HG02763 (cell line): Measurements from ENCODE around the gene HYPK.

Source experiments
- ATAC-seq: cut with Tn5 transposase; IDR thresholded peaks from one replicate; pipeline ENCODE4 v1.9.1; 2021; ENCODE audit warnings: mild to moderate bottlenecking, moderate library complexity; ENCODE audit not compliant: unreplicated experiment

HYPK gene

GRCh38 chr15:43800286-43801141 lies at the start of gene HYPK:
HYPK (plus strand) TSS chr15:43800599; CDS start chr15:43800623, 24 bp downstream.
- ATAC-seq, result peak; percentile 87

- ATAC-seq, result no peak
These were observed 48.5 kb upstream of the HYPK start for GRCh38 chr15:43751885-43752284.

- ATAC-seq, result no peak
These were observed 37.6 kb upstream of the HYPK start for GRCh38 chr15:43762824-43763223.

- ATAC-seq, result no peak
These were observed 36.5 kb upstream of the HYPK start for GRCh38 chr15:43763819-43764446.

GRCh38 chr15:43769584-43770228 lies 30.7 kb upstream of the HYPK start:
- ATAC-seq, result no peak

- no peak for ATAC-seq
These were observed 28.6 kb upstream of the HYPK start for GRCh38 chr15:43771816-43772215.

- ATAC-seq, result no peak
These were observed 27.8 kb upstream of the HYPK start for GRCh38 chr15:43772624-43773023.

- no peak for ATAC-seq
These were observed 26.3 kb upstream of the HYPK start for GRCh38 chr15:43774062-43774461.

GRCh38 chr15:43775411-43775965 lies 24.9 kb upstream of the HYPK start:
- ATAC-seq, result no peak

- ATAC-seq, result peak; percentile 60
These were observed 24.2 kb upstream of the HYPK start for GRCh38 chr15:43776101-43776717.

GRCh38 chr15:43776718-43777266 lies 23.6 kb upstream of the HYPK start, which contains the start of gene ELL3:
ELL3 (minus strand) TSS chr15:43776966; CDS start chr15:43776901, 65 bp downstream.
- peak; percentile 38 for ATAC-seq

- ATAC-seq, result peak; percentile 47
These were observed 23.0 kb upstream of the HYPK start for GRCh38 chr15:43777267-43777914.

GRCh38 chr15:43779016-43779415 lies 21.4 kb upstream of the HYPK start:
- no peak for ATAC-seq

- ATAC-seq, result no peak
These were observed 11.0 kb upstream of the HYPK start for GRCh38 chr15:43789409-43789808.

- peak; percentile 92 for ATAC-seq
These were observed 8.2 kb upstream of the HYPK start, which contains the start of gene SERF2 for GRCh38 chr15:43791993-43792760. SERF2 (plus strand) TSS chr15:43792320; CDS start chr15:43792377, 57 bp downstream.

GRCh38 chr15:43792761-43793476 lies 7.5 kb upstream of the HYPK start:
- ATAC-seq, result no peak

- ATAC-seq, result no peak
These were observed 6.8 kb upstream of the HYPK start for GRCh38 chr15:43793647-43794046.

GRCh38 chr15:43794269-43795037 lies 5.9 kb upstream of the HYPK start:
- no peak for ATAC-seq
